Stimulated activated CD4-positive, alpha-beta T cell treated with anti-CD3 and anti-CD28 coated beads, Interleukin-2, amount 100 ng/mL, for 24 hours (primary cell): ENCODE measurements around the gene HPS4.
A peak's percentile ranks its signal among the peaks of the same experiment; 100 is the strongest.
"Not testable (repeated sequence)": the region's sequence is repeated elsewhere in the genome, so short reads cannot be mapped to it uniquely, and the experiment has no call there.

Experiments used
- DNase-seq, 2 donors: peaks; one replicate each; pipeline ENCODE4 v3.0.0-alpha.2; 2020

HPS4 gene

GRCh38 chr22:26483439-26484359, at the start of gene HPS4, which contains the start of gene SRRD:
Gene HPS4 (minus strand): TSS chr22:26483783. CDS start chr22:26481762, 2,021 bp downstream.
Gene SRRD (plus strand): TSS chr22:26483877. CDS start chr22:26483891, 14 bp downstream.
- DNase-seq, result peak; percentile 92 to 93

GRCh38 chr22:26529345-26529744, 45.8 kb upstream of the HPS4 start:
- DNase-seq, result no peak

GRCh38 chr22:26528518-26528917, 44.9 kb upstream of the HPS4 start:
- DNase-seq, result not testable (repeated sequence)

- no peak for DNase-seq
Measured at GRCh38 chr22:26527574-26528465, 44.2 kb upstream of the HPS4 start.

GRCh38 chr22:26527167-26527566, 43.6 kb upstream of the HPS4 start:
- DNase-seq, result no peak

DNA sequence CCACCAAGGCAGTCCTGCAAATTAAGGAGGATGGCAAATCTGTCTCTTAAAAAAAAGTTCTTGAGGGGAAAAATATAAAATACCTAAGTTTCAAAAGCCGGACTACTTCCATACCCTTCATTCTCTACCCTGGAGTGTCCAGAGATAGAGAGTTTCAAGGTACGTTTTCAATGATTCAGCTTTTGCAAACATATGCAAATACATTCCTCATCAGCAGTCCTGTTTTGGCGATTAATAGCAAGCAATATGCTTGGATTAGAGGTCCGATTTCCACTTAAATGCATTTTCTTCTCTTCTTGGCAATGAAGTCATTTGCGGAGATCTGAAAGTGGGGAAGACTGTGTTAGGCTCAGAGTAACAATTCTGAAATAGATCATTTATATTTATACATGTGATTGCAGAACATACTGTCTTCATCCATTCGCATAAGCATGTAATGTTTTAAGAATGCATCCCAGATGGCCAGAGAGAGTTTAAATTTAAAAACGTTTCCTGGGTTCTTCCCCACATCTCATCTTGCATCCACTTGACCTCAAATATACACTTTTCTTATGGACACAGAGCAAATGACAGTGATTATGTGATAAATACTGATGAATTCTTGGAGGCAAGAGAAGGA, 42.5 kb upstream of the HPS4 start:
- DNase-seq, result no peak

DNA sequence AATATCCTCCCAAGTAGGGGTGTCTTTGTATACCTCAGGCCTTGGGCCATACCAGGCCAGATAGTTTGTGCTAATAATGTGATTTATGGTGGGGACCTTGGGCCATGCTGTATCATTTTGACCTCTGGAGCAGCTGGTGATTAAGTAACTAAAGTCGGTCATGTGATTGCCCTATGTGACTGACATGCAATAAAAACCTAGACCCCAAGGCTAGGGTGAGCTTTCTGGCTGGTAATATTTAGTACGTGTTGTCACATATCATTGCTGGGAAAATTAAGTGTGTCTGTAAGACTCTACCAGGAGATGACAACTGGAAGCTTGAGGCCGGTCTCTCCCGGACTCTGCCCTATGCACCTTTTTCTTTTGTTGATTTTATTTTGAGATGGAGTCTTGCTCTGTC, 41.3 kb upstream of the HPS4 start:
- no peak for DNase-seq

- DNase-seq, result no peak
Measured at GRCh38 chr22:26522592-26522991, 39.0 kb upstream of the HPS4 start.

DNA sequence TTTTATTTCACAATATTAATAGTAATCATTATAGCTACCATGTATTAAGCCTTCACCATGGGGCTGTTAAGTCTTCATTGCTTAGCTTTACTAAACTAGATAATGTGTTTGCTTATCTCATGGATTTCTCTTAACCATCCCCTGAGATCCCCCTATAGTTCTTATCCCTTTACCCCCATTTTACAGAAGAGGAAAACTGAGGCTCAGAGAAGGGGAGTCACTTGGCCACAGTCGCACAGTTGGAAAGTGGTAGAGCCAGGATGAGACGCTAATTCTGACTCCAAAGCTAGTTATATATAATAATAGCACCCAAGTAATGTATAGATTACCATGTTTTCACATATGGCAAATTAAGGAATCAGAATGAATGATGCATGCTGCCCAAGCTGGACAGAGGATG, 38.4 kb upstream of the HPS4 start:
- DNase-seq, result no peak

DNA sequence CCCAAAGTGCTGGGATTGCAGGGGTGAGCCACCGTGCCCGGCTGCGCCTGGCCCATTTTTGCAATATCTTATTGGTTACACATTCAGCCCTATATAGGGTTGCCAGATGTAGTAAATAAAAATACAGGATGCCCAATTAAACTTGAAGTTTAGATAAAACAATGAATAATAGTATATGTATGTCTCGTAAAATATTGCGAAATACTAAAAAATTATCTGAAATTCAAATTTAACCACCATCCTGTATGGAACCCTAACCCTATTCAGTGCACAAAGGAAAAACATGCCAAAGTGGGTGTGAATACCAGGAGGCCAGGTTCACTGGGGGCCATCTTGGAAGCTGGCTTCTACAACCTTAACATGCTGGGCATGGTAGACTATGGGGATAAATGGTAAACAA, 33.8 kb upstream of the HPS4 start:
- DNase-seq, result no peak

DNA sequence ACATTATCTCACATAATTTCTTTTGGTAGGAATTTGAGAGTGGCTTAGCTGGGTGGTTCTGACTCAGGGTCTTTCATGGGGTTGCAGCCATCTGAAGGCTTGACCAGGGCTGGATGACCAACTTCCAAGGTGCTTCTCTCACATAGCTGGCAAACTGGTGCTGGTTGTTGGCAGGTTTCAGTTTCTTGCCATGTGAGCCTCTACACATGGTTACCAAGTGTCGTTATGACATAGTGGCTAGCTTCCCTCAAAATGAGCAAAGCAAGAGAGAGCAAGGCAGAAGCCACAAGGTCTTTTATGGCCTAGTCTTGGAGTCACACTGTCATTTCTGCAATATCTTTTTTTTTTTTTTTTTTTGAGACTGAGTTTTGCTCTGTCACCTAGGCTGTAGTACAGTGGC, 32.9 kb upstream of the HPS4 start:
- DNase-seq, result no peak

- DNase-seq, result no peak
Measured at GRCh38 chr22:26515931-26516330, 32.3 kb upstream of the HPS4 start.

- DNase-seq, result no peak
Measured at GRCh38 chr22:26514419-26515161, 31.0 kb upstream of the HPS4 start.

GRCh38 chr22:26513838-26514237, 30.3 kb upstream of the HPS4 start:
- no peak for DNase-seq

- peak; percentile 94 to 97 for DNase-seq
Measured at GRCh38 chr22:26512149-26512793, 28.7 kb upstream of the HPS4 start, which contains the start of gene TFIP11. Gene TFIP11 (minus strand): TSS chr22:26512473. CDS start chr22:26510272, 2,201 bp downstream.

DNA sequence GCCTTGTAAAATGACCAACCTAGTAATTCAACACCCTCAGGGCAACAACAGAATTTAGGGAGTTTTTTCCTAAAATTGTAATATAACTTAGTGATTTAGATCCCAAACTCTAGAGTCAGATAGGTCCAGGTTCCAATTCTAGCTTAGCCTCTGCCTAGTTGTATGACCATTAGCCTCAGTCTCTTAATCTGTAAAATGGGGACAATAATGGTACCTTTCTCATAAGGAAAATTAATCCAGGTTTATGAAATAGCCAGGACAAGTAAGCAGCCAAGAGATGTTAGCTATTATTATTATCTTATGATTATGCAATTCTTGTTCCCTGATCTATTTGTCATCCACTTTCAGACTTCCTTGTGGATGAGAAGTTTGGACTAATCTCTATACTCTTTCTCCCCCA, 24.6 kb upstream of the HPS4 start:
- no peak for DNase-seq

DNA sequence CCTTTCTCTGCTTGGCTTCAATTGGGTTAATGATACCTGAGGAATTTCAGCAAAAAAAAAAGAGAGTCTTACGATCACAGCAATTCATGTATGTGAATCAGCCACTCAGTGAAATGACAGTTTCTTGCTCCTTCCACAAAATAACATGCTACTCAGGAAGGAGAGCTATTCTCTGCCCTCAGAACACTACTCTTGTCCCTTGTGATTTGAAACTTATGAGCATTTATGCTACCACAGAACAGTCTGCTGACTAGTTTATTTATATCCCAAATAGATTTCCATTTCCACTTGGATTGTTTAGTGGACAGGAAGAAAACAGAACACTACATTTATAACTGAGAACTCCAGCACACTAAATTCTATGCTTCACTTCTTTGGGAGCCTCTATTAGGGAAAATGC, 20.2 kb upstream of the HPS4 start:
- DNase-seq, result no peak

DNA sequence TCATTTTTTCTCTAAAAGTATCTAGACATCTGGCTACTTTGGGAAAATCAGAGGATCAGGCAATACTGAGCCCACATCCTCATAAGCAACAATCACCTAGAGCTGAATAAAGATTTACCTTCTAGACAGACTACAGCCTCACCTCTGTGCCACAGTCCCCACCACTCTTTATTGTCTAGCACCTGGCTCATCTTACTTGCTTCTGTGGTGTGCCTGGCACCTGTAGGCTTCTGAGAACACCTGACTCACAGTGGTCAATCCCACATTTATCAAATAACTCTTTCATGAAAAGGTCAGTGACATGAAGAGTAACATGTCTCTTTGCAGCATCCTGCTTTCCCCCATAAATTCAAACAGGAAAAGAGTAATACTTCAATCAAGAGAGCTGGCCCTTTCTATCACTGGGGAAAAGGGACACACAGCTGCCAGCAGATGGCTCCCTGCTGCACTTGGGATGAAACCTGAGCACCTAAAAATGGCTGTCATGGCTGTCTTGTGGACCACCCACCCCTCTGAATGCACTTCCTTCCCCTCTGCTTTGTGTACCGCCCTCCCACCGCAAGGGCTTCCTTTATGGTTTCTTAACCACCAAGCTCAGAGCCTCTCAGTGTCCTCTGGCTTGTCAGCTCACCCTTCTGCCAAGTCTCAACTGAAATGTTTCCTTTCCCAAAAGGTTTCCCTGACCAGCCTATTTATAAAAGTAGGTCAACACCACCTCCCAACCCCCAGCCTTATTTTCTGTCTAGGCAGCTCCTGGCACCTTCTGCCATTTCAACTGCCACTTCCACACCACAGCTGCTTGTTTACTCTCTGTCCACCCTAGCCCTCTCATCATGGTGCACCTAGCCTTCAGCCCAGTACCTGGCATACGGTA, 19.3 kb upstream of the HPS4 start:
- peak; percentile 38 to 44 for DNase-seq

- no peak for DNase-seq
Measured at GRCh38 chr22:26501996-26502395, 18.4 kb upstream of the HPS4 start.

DNA sequence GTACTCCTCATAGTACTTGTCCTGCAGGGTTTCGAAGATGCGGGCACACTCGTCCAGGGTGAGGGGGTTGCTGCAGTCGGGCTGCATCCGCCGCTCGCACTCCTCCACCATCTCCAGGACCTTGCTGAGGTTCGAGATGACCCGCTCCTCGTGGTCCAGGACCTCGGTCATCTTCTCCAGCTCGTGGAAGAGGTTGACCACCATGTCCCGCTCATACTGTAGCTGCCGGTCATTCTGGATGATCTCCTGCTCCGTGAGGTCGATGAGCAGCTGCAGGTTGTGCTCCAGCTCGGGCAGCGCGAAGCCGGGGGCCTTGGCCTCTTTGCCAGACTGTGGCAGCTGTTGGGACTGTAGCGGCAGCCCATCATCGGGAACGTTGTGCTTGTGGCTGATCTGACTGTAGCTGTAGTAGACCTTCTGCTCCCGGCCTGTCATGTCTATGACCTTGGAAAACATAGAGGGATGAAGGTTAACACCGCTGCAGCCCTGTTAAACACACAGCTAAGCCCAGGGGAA, 15.7 kb upstream of the HPS4 start:
- no peak for DNase-seq
